C4-2B (cell line): ENCODE results near the gene TMEM271.
"Not testable (repeated sequence)": the region's sequence is repeated elsewhere in the genome, so short reads cannot be mapped to it uniquely, and the experiment has no call there.

ENCODE experiments used
- H3K27ac ChIP-seq: fragments of 450-650 bp; 2 replicates; pipeline ENCODE4 v1.5.1; 2017
- ZFX ChIP-seq: fragments of 450-650 bp; IDR thresholded peaks from 2 replicates; pipeline ENCODE4 v1.6.1; 2017
- TF ChIP-seq, protein P1 (sequence below): fragments of 450-650 bp; conservative IDR thresholded peaks from 2 replicates; pipeline ENCODE4 v1.5.1; 2017; ENCODE audit warnings: mild to moderate bottlenecking

The TMEM271 gene

DNA sequence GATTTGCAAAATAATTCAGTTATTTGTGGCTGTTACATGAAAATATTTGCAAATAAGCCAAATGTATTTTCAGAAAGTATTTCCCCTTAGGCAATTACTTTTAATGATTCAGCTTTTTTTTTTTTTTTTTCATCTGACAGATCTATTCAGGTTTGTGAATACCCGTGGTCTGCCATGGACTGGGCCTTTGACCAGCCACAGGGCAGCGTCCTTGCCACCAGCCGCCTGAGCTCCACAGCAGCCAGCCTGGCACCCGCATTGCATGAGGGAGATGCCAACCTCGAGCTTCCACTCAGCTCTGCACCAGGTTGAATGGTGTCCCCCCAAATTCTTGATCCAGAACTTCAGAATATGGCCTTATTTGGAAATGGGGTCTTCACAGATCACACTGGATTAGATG is 14.7 kb downstream of the TMEM271 start:
- no peak for TF ChIP-seq ZFX
- TF ChIP-seq, protein P1, sequence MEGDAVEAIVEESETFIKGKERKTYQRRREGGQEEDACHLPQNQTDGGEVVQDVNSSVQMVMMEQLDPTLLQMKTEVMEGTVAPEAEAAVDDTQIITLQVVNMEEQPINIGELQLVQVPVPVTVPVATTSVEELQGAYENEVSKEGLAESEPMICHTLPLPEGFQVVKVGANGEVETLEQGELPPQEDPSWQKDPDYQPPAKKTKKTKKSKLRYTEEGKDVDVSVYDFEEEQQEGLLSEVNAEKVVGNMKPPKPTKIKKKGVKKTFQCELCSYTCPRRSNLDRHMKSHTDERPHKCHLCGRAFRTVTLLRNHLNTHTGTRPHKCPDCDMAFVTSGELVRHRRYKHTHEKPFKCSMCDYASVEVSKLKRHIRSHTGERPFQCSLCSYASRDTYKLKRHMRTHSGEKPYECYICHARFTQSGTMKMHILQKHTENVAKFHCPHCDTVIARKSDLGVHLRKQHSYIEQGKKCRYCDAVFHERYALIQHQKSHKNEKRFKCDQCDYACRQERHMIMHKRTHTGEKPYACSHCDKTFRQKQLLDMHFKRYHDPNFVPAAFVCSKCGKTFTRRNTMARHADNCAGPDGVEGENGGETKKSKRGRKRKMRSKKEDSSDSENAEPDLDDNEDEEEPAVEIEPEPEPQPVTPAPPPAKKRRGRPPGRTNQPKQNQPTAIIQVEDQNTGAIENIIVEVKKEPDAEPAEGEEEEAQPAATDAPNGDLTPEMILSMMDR: no peak
- no peak overlapping the region for H3K27ac ChIP-seq

- H3K27ac ChIP-seq: no peak overlapping the region
- TF ChIP-seq, protein P1: no peak
- no peak for TF ChIP-seq ZFX
These were observed 15.3 kb downstream of the TMEM271 start for GRCh38 chr4:560731-561291.

GRCh38 chr4:560061-560460 is 16.0 kb downstream of the TMEM271 start:
- TF ChIP-seq ZFX: no peak
- TF ChIP-seq, protein P1: no peak
- no peak overlapping the region for H3K27ac ChIP-seq

DNA sequence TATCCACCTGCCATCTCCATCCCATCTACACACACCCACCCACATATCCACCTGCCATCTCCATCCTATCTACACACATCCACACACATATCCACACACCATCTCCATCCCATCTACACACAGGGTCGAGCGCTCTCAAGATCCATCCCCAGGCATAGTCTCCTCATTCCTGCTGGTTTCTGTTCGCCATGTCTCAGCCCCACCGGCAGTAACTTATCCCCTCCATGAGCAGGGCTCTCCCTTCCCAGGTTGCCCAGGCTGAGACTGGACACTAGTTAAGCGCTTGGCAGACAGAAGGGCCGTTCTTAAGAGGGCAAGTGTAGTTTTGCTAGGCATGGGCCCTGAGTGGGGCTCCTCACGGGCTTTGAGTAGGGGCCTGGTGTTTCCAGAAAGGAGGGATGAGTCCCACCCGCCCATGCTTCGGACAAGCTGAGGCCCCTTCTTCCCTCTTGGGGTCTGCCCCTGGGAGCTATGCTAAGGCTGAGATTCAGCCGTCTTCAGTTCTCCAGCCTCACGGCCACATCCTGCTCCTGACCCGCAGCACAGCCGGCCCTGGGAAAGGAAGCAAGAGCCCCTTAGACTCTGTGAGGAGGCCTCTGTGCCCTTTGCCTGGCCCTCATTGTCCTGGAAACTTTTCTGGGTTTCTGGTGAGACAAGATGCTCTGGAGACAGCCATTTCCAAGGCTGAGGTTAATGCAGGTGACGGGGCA is 20.4 kb downstream of the TMEM271 start:
- TF ChIP-seq ZFX: no peak
- TF ChIP-seq, protein P1: no peak
- H3K27ac ChIP-seq: no peak overlapping the region

DNA sequence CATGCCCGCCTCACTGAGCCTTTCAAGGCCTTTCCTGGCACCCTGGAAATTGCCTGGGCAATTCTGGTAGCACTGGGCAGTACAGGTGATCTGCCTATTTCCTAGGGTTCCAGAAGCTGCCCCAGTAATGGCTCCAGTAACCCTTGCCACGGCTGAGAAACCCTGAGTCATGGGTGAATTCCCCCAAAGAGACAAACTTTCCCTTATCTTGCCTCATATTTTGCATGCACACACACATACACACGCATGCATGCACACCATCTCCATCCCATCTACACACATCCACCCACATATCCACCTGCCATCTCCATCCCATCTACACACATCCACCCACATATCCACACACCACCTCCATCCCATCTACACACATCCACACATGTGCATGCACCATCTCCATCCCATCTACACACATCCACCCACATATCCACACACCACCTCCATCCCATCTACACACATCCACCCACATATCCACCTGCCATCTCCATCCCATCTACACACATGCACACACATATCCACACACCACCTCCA is 21.2 kb downstream of the TMEM271 start:
- not testable (repeated sequence) for H3K27ac ChIP-seq

GRCh38 chr4:552019-552418 is 24.1 kb downstream of the TMEM271 start:
- no peak for TF ChIP-seq ZFX
- TF ChIP-seq, protein P1: no peak
- no peak overlapping the region for H3K27ac ChIP-seq

DNA sequence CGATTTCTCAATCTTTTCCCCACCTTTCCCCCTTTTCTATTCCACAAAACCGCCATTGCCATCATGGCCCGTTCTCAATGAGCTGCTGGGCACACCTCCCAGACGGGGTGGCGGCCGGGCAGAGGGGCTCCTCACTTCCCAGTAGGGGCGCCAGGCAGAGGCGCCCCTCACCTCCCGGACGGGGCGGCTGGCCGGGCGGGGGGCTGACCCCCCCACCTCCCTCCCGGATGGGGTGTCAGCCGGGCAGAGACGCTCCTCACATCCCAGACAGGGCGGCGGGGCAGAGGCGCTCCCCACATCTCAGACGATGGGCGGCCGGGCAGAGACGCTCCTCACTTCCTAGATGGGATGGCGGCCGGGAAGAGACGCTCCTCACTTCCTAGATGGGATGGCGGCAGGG is 25.8 kb downstream of the TMEM271 start:
- H3K27ac ChIP-seq: not testable (repeated sequence)

- H3K27ac ChIP-seq: no peak overlapping the region
- TF ChIP-seq, protein P1: no peak
- TF ChIP-seq ZFX: no peak
These were observed 27.1 kb downstream of the TMEM271 start for GRCh38 chr4:548976-549375.
